Inflammatory macrophage treated with lipopolysaccharide for 4 hours (primary cell): ENCODE data around the gene ALG11.

Experiments
- DNase-seq: peaks from one replicate; pipeline ENCODE4 v3.0.0-alpha.2; 2020

ALG11 gene

DNA sequence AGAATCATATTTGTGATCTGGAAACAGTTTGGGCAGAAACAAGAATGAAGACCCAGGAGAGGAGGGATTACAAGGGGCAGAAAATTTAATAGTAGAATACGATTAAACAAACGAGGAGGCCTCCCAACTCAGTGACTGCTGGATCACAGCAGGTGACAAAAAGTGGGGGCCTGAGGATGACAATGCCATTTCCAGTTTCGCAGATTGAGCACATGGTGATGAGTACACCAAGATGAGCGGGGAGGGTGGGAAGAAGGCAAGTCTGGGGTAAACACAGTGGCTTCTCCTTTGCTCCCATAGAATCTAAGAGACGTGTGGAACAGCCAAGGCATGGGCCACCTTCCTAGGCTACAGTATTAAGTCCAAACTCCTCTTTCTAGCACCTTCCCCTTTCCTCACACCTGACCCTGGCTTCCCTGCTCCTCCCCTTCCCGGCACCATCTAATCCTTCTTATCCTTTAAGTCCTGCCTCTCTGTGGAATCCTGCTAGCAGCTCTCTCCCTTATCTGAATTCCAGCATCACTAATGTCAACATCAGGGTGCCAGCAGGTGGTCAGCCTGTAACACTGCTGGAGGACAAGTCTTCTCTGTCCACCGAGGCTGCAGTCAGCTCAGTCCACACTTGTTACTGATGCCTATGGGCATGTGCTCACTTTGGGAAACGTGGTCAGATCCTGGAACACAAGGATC is 14.4 kb upstream of the ALG11 start:
- no peak for DNase-seq

DNA sequence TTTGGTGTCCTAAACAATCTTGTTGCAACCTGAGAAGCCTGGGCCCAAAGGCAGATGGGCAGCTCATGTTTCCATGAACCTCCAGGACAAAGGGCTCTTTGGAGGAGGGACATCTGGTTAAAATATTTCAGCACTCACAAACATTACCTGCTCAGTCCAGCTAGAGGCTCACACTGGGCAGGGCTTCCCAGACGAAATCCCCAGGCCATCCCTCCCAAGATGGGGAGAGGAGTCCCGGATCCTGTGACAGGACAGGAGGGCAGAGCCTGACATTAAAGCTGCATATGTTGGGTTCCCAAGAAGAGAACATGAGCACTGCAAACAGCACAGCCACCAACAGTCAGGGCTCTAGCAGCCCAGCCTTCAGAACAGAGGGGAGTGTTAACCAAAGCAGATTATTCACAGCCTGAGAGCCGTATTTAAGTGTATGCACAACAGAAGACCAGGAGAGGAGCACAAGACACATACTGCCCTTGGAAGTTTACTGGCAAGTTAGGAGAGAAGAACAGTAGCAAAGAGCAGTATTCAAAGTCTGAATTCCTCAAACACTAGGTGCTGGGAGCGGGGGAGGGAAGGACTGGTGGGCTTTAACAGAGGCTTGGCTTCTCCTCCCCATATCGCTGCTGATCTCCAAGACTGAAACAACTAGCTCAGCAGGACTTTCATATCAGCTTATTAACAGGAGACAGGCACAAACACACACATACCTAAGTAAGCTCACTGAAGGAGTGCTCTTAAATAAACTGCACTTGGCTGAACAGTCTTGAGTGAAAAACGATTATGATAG is 13.3 kb upstream of the ALG11 start:
- no peak for DNase-seq

- DNase-seq: no peak
Measured at GRCh38 chr13:51999510-51999911, 12.7 kb upstream of the ALG11 start.

GRCh38 chr13:51999921-52000320 is 12.3 kb upstream of the ALG11 start:
- no peak for DNase-seq

DNA sequence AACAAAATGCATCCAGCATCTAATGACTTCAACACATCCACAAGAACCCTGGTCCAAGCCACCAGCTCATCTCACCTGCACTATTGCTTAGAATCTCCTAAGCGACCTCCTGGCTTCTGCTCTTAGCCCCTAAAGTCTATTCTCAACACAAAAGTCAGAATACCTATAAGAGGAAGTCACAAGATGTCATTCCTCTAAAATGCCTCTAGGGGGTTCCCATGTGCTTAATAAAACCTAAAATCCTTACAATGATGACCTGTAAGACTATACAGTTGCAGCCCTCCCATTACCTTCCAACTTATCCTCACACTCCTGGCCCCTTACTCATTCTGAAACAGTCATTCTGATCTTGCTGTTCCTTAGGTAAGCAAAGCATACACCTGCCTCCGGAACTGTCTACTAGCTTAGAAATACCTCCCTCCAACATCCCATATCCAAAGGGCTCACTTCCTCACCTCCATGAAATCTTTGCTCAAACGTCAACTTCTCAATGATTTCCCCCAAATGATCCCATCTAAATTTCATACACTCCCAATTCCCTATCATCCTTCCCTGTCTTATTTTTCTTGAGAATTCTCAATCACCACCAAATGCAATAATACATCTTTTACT is 11.0 kb upstream of the ALG11 start:
- peak; percentile 47 for DNase-seq

DNA sequence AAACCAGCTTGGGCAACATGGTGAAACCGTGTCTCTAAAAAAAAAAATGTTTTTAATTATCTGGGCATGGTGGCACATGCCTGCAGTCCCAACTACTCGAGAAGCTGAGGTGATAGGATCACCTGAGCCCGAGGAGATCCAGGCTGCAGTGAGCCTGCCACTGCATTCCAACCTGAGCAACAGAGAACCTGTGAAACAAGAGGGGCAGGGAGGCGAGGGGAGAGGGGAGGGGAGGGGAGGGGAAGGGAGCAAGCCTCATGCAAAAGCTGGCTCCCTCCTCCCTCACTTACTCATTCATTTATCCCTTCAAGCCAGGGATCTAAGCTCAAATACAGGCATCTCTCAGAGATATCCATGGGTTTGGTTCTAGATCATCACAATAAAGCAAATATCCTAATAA is 9.8 kb upstream of the ALG11 start:
- no peak for DNase-seq

DNA sequence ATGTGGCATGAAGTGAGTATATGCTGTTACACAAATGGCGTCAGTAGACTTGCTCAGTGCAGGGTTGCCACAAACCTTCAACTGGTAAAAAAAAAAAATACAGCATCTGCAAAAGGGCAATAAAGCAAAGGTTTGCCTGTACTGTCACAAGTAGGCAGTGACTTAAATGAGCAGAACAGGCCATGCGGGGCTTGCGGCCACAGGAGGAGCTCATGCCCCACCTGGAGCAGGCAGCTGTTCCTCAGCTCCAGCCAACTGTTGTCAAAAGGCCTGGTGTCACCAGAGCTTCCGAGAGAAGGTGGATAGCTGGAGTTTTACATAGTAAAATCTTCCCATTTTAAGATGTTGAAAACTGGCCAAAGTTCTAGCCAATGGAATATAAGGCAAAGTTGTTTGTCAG is 8.7 kb upstream of the ALG11 start:
- no peak for DNase-seq

- DNase-seq: no peak
Measured at GRCh38 chr13:52004511-52005170, 7.6 kb upstream of the ALG11 start.

DNA sequence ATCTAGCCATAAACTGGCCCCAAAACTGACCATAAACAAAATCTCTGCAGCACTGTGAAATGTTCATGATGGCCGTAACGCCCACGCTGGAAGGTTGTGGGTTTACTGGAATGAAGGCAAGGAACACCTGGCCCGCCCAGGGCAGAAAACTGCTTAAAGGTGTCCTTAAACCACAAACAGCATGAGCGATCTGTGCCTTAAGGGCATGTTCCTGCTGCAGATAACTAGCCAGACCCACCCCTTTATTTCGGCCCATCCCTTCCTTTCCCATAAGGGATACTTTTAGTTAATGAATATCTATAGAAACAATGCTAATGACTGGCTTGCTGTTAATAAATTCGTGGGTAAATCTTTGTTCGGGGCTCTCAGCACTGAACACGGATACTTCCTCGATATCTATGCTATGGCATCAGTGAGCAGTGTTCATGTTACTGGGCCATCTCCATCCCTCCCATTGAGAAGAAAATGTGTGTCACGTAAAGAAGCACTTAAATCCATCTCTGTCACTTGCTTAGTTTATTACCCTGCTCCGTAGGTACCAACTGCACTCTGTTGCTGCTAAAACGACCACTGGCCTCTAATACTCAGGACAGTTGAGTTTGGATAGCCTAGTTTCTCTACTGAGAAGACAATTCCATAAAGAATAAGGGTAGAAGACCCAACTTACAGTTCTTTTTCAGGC is 6.2 kb upstream of the ALG11 start:
- DNase-seq: no peak

DNA sequence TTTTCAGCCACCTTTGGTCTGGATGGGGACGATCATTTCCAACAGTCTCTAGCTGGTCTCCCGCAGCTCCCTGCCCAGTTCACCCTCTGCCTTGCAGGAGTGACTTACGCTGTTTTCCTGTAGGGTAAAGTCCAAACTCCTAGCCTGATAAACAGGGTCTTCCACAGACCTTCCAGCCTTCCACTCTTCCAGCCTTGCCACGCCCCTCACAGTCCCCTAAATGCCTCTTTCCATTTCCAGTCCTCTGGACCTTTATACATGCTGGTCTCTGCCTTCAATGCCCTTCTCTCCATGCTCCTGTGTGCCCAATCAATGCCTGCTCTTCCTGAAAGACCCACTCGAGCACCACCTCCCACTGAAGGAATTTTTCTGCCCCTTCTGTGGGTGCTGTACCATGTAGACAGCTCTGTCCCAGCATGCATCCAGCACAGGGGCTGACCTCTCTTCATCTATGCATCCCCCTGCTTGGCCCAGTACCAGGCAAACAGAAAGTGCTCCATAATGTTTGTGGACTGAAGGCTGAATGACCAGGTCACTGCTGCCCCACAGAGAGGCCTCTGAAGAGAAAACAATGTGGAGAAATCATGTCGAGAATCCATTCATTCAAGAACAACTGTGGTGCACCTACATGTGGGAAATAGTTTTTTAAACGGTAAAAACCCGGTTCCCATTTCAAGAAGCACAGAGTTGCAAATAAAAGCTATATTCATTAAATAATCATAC is 5.5 kb upstream of the ALG11 start:
- no peak for DNase-seq

DNA sequence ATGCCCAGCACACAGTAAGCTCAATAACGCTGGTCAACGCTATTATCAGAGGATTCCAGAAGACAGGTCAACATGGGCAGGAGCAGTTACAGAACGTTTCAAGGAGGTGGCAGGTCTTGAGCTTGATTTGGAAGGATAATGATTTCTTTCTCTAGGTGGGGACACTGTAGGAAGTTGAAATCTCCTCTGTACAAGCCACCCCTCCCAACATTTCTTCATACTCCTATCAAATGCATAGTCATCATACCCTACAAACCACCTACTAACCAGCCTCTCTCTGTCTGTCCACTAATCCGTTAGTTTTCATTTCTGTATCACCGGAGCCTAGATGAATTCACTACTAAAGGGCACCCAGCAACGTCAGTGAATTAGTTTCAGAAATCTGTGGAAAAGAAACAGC is 2.3 kb upstream of the ALG11 start:
- DNase-seq: no peak

- DNase-seq: peak; percentile 4
Measured at GRCh38 chr13:52010890-52011631, 1.1 kb upstream of the ALG11 start, which contains the start of gene ATP7B. Gene ATP7B, minus strand, starts transcription at chr13:52011450. Its CDS starts 113 bp downstream, at chr13:52011337.

DNA sequence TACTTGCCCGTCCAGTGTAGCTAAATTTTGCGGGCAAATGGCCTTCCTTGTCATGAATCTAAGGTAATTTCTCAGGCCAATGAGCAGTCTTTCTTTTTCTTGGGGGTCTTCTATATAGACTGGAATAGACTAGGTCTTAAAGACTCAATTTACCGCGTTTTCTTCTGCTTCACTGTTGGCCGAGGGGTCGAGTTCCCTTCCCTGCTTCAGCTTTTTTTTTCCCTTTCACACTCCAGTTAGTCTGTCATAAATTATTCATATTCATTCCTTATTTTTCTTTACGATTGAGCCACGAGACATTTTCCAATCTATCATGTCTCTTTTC is 276 bp downstream of the ALG11 start:
- DNase-seq: no peak

GRCh38 chr13:52016296-52016695 is 4.1 kb downstream of the ALG11 start:
- no peak for DNase-seq

GRCh38 chr13:52020191-52020590 is 8.0 kb downstream of the ALG11 start:
- DNase-seq: no peak

GRCh38 chr13:52022356-52022755 is 10.2 kb downstream of the ALG11 start:
- DNase-seq: no peak

DNA sequence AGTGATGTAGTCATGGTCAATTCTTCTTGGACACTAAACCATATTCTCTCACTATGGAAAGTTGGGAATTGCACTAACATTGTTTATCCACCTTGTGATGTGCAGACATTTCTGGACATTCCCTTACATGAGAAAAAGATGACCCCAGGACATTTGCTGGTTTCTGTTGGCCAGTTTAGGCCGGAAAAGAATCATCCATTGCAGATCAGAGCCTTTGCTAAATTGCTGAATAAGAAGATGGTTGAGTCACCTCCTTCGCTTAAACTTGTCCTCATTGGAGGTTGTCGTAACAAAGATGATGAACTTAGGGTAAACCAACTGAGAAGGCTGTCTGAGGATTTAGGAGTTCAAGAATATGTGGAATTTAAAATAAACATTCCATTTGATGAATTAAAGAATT is 12.3 kb downstream of the ALG11 start, which contains the start of gene UTP14C:
Gene UTP14C (plus strand): TSS at position 211 of the 400 bp plus-strand sequence. CDS start 4,114 bp downstream, outside the sequence.
- no peak for DNase-seq

- no peak for DNase-seq
Measured at GRCh38 chr13:52025475-52026245, 13.5 kb downstream of the ALG11 start.

GRCh38 chr13:52026246-52026626 is 14.0 kb downstream of the ALG11 start:
- DNase-seq: no peak

GRCh38 chr13:52027832-52028231 is 15.6 kb downstream of the ALG11 start:
- no peak for DNase-seq

DNA sequence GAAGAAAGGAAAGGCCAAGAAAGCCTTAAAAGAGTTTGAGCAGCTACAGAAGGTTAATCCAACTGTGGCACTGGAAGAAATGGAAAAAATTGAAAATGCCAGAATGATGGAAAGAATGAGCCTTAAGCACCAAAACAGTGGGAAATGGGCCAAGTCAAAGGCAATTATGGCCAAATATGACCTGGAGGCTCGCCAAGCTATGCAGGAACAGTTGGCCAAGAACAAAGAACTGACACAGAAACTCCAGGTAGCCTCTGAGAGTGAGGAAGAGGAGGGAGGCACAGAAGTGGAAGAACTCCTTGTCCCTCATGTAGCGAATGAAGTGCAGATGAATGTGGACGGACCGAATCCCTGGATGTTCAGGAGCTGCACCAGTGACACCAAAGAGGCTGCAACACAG is 17.4 kb downstream of the ALG11 start:
- no peak for DNase-seq
